OCI-LY7 (cell line): Measurements from ENCODE around the gene HIVEP3. TPM values are rescaled to one million over a fixed set of nuclear protein-coding genes. Genes with fewer than 3 reads are reported as not detected.

Experiments
- BruUV-seq: library from RNA; stranded (reverse); fragments of 400-500 nt; replicated peaks from 2 replicates; lab custom pipeline; 2021; lab: Mats Ljungman, UMichigan
- CTCF ChIA-PET: fragments of 300-600 bp; sonication (Branson Sonifier 250); formaldehyde crosslinking; loops from one replicate; lab custom pipeline; 2022; ENCODE audit warnings: antibody characterized with exemption; ENCODE audit not compliant: unreplicated experiment; lab: Charles Lee
- POLR2A ChIA-PET: fragments of 300-600 bp; sonication (Branson Sonifier 250); formaldehyde crosslinking; loops from one replicate; lab custom pipeline; 2022; ENCODE audit warnings: antibody characterized with exemption; lab: Charles Lee
- DNase-seq: peaks from one replicate; pipeline ENCODE4 v3.0.0-alpha.2; 2015; ENCODE audit warnings: low spot score
- H2AFZ ChIP-seq: fragments of 200-600 bp; sonication (generic), shearing (Covaris generic); 2 replicates; pipeline ENCODE4 v1.6.1; 2014; ENCODE audit warnings: mild to moderate bottlenecking, antibody characterized with exemption, low read length, moderate library complexity
- H3K27ac ChIP-seq: fragments of 200-600 bp; sonication (generic); 2 replicates; pipeline ENCODE4 v1.5.1; 2014; ENCODE audit warnings: mixed run types, low read depth, mild to moderate bottlenecking, moderate library complexity, low read length, inconsistent platforms; ENCODE audit not compliant: poor library complexity, severe bottlenecking
- H3K36me3 ChIP-seq: fragments of 200-600 bp; sonication (generic); 2 replicates; pipeline ENCODE4 v1.6.1; 2014; ENCODE audit warnings: mild to moderate bottlenecking, antibody characterized with exemption, low read length, moderate library complexity, mixed read lengths; ENCODE audit not compliant: insufficient read depth
- H3K4me1 ChIP-seq: fragments of 200-600 bp; sonication (generic); 2 replicates; pipeline ENCODE4 v1.5.1; 2014; ENCODE audit warnings: mild to moderate bottlenecking, low read length; ENCODE audit not compliant: insufficient read depth, poor library complexity, severe bottlenecking
- H3K4me2 ChIP-seq: fragments of 200-600 bp; sonication (generic); 2 replicates; pipeline ENCODE4 v1.6.1; 2014; ENCODE audit warnings: mild to moderate bottlenecking, low read length
- H3K4me3 ChIP-seq: fragments of 200-600 bp; sonication (generic); 2 replicates; pipeline ENCODE4 v1.5.1; 2014; ENCODE audit warnings: mild to moderate bottlenecking, low read depth, low read length; ENCODE audit not compliant: poor library complexity, severe bottlenecking
- H3K79me2 ChIP-seq: fragments of 200-600 bp; sonication (generic); 2 replicates; pipeline ENCODE4 v1.6.1; 2016; ENCODE audit warnings: low read depth, mild to moderate bottlenecking, low read length, moderate library complexity, mixed read lengths; ENCODE audit not compliant: insufficient read depth
- H3K9me2 ChIP-seq: fragments of 200-600 bp; sonication (generic); 2 replicates; pipeline ENCODE4 v1.6.1; 2016; ENCODE audit warnings: mild to moderate bottlenecking, low read length, mixed read lengths; ENCODE audit not compliant: insufficient read depth
- H3K9me3 ChIP-seq: fragments of 200-600 bp; sonication (generic); 2 replicates; pipeline ENCODE4 v1.6.1; 2014; ENCODE audit warnings: mild to moderate bottlenecking, mixed run types, low read length, mixed read lengths
- H4K20me1 ChIP-seq: fragments of 200-600 bp; sonication (generic); 2 replicates; pipeline ENCODE4 v1.6.1; 2014; ENCODE audit warnings: mild to moderate bottlenecking, antibody characterized with exemption, low read length, moderate library complexity, mixed read lengths; ENCODE audit not compliant: insufficient read depth
- CTCF ChIP-seq: fragments of 200-600 bp; sonication (generic); conservative IDR thresholded peaks from 2 replicates; pipeline ENCODE4 v1.5.1; 2014; ENCODE audit warnings: mild to moderate bottlenecking, antibody characterized with exemption, low read length, moderate library complexity, mixed read lengths
- EZH2phosphoT487 ChIP-seq: fragments of 200-600 bp; sonication (generic); IDR thresholded peaks from 2 replicates; pipeline ENCODE4 v1.6.1; 2018; ENCODE audit warnings: low read depth, borderline replicate concordance, mild to moderate bottlenecking, mixed run types, antibody characterized with exemption, low read length, moderate library complexity, mixed read lengths
- intact Hi-C: fragments of 100-400 bp; cut with micrococcal nuclease; formaldehyde crosslinking; loops from one replicate; pipeline ENCODE4 v1.10.0; 2022; ENCODE audit not compliant: unreplicated experiment
- total RNA-seq, 2 experiments: library from RNA; depleted of rRNA in 1 of 2; stranded (reverse); fragments of >200 nt in 1 of 2; shearing (Covaris generic) in 1 of 2; gene quantifications; 2 replicates each; pipeline ENCODE4 v1.2.3, GENCODE V29; 2014 to 2022

The HIVEP3 gene
- total RNA-seq, 2 experiments from 2014 or later, result 0.53 to 0.60 TPM

GRCh38 chr1:41724248-41724647 is 194.5 kb downstream of the HIVEP3 start:
- DNase-seq, result no peak
- no peak for TF ChIP-seq EZH2phosphoT487
- Histone ChIP-seq H3K79me2 (no peaks in the 10 kb centered on the region), H3K4me3 (no peak overlapping the region), H3K4me1 (peaks cover 35% of the 10 kb centered on the region), H3K27ac (no peak overlapping the region), H3K9me3 (no peaks in the 10 kb centered on the region), H2AFZ (no peak overlapping the region), H3K36me3 (no peaks in the 10 kb centered on the region), H4K20me1 (no peaks in the 10 kb centered on the region), H3K4me2 (no peak overlapping the region), H3K9me2 (no peaks in the 10 kb centered on the region)
- CTCF ChIA-PET, result no interaction called here
- POLR2A ChIA-PET, result interaction anchor here (0.6 to 2.1 kb wide), 2 partner anchors 40 to 57 kb away, joined by 4 to 5 read pairs; no protein-coding TSS in a partner anchor
- intact Hi-C loops, result no loop called here
- no TSS peak for BruUV-seq

GRCh38 chr1:41723786-41724185 is 194.9 kb downstream of the HIVEP3 start:
- Histone ChIP-seq H3K27ac (no peak overlapping the region), H3K9me2 (no peaks in the 10 kb centered on the region), H3K9me3 (no peaks in the 10 kb centered on the region), H3K36me3 (no peaks in the 10 kb centered on the region), H3K4me1 (peaks cover 31% of the 10 kb centered on the region), H3K4me2 (no peak overlapping the region), H2AFZ (no peak overlapping the region), H4K20me1 (no peaks in the 10 kb centered on the region), H3K79me2 (no peaks in the 10 kb centered on the region), H3K4me3 (no peak overlapping the region)
- no TSS peak for BruUV-seq
- ChIA-PET POLR2A (interaction anchor here (0.7 to 2.1 kb wide), 2 partner anchors 36 to 40 kb away, joined by 3 to 5 read pairs; no protein-coding TSS in a partner anchor), CTCF (no interaction called here)
- no peak for TF ChIP-seq EZH2phosphoT487
- no peak for TF ChIP-seq CTCF
- intact Hi-C loops, result no loop called here
- DNase-seq, result no peak

- intact Hi-C loops, result no loop called here
- Histone ChIP-seq H3K36me3 (no peaks in the 10 kb centered on the region), H2AFZ (no peak overlapping the region), H3K4me3 (no peak overlapping the region), H3K79me2 (no peaks in the 10 kb centered on the region), H3K27ac (no peak overlapping the region), H4K20me1 (no peaks in the 10 kb centered on the region), H3K9me3 (no peaks in the 10 kb centered on the region), H3K4me1 (peaks cover 15% of the 10 kb centered on the region), H3K9me2 (no peaks in the 10 kb centered on the region), H3K4me2 (no peak overlapping the region)
- ChIA-PET POLR2A (interaction anchor here (2.1 kb wide), 1 partner anchor 38 kb away, joined by 5 read pairs; no protein-coding TSS in a partner anchor), CTCF (no interaction called here)
- DNase-seq, result no peak
- TF ChIP-seq EZH2phosphoT487 (no peak), CTCF (no peak)
- no TSS peak for BruUV-seq
Measured at GRCh38 chr1:41722184-41722583, 196.5 kb downstream of the HIVEP3 start.
